Loucy (cell line): ENCODE data around the gene SORCS1.

Source experiments
- H2AFZ ChIP-seq: fragments of 200-600 bp; sonication (generic); 2 replicates; pipeline ENCODE4 v1.6.0; 2016; ENCODE audit warnings: antibody characterized with exemption, mild to moderate bottlenecking, low read length, moderate library complexity
- H3F3A ChIP-seq: fragments of 200-600 bp; 2 replicates; pipeline ENCODE4 v1.6.0; 2016; ENCODE audit warnings: antibody characterized with exemption, low read depth, mild to moderate bottlenecking
- H3K27me3 ChIP-seq: fragments of 200-600 bp; sonication (generic); 2 replicates; pipeline ENCODE4 v1.6.1; 2014; ENCODE audit warnings: low read length, mild to moderate bottlenecking; ENCODE audit not compliant: insufficient read depth, poor library complexity, severe bottlenecking
- H3K36me3 ChIP-seq: fragments of 200-600 bp; sonication (generic); 2 replicates; pipeline ENCODE4 v1.6.1; 2016; ENCODE audit warnings: low read length; ENCODE audit not compliant: insufficient read depth
- H3K4me1 ChIP-seq: fragments of 200-600 bp; sonication (generic); 2 replicates; pipeline ENCODE4 v1.5.1; 2014; ENCODE audit warnings: low read length, mild to moderate bottlenecking; ENCODE audit not compliant: insufficient read depth, poor library complexity, severe bottlenecking
- H3K4me2 ChIP-seq: fragments of 200-600 bp; sonication (generic); 2 replicates; pipeline ENCODE4 v1.6.0; 2014; ENCODE audit warnings: antibody characterized with exemption, low read length, low read depth, mild to moderate bottlenecking; ENCODE audit not compliant: poor library complexity, severe bottlenecking
- H3K4me3 ChIP-seq: fragments of 200-600 bp; sonication (generic); 2 replicates; pipeline ENCODE4 v1.5.1; 2014; ENCODE audit warnings: low read length, mild to moderate bottlenecking, mixed read lengths; ENCODE audit not compliant: poor library complexity, severe bottlenecking
- H3K79me2 ChIP-seq: fragments of 200-600 bp; sonication (generic); 2 replicates; pipeline ENCODE4 v1.6.1; 2014; ENCODE audit warnings: low read length; ENCODE audit not compliant: insufficient read depth
- H3K9ac ChIP-seq: fragments of 200-600 bp; sonication (generic); 2 replicates; pipeline ENCODE4 v1.6.0; 2014; ENCODE audit warnings: mild to moderate bottlenecking, low read depth, low read length, moderate library complexity; ENCODE audit not compliant: poor library complexity, severe bottlenecking
- H3K9me2 ChIP-seq: fragments of 200-600 bp; sonication (generic); replicated peaks from 2 replicates; pipeline ENCODE4 v1.6.1; 2016; ENCODE audit warnings: low read depth, low read length, mixed read lengths
- H3K9me3 ChIP-seq: fragments of 200-600 bp; sonication (generic); 2 replicates; pipeline ENCODE4 v1.6.1; 2014; ENCODE audit warnings: mild to moderate bottlenecking, antibody characterized with exemption, low read length, low read depth; ENCODE audit not compliant: insufficient read depth
- H4K20me1 ChIP-seq: fragments of 200-600 bp; sonication (generic); 2 replicates; pipeline ENCODE4 v1.6.0; 2014; ENCODE audit warnings: antibody characterized with exemption, low read length, mild to moderate bottlenecking; ENCODE audit not compliant: insufficient read depth, poor library complexity, severe bottlenecking
- EZH2phosphoT487 ChIP-seq: fragments of 200-600 bp; IDR thresholded peaks from 2 replicates; pipeline ENCODE4 v1.6.1; 2018; ENCODE audit warnings: antibody characterized with exemption, mild to moderate bottlenecking, moderate library complexity, borderline replicate concordance
- TF ChIP-seq, protein P1 (sequence below): fragments of 200-600 bp; sonication (generic); conservative IDR thresholded peaks from 2 replicates; pipeline ENCODE4 v1.5.1; 2014; ENCODE audit warnings: mild to moderate bottlenecking, antibody characterized with exemption, low read length

Gene SORCS1

DNA sequence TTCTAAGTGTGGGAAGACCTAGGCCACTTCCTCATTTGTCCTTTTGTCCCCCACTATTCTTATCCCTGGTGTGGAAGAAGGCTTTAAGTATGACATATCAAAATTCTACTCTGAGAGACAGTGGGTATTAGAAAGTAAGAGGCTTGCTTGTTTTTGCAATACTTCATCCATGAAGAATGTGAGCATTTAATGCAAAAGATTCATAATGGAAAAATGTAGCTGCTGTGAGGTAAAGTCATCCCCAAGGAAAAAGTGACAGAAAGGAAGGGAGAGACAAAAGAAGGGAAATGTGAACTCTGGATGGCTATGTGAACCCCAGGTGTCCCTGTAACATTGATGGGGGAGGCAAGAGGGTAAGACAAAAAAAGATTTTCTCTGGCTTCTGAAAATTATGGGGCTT lies 607.5 kb downstream of the SORCS1 start:
- Histone ChIP-seq H3K4me1 (no peaks in the 10 kb centered on the region), H3K9me2 (no peaks in the 10 kb centered on the region), H3K4me2 (no peak overlapping the region), H3K27me3 (no peaks in the 10 kb centered on the region), H3K9me3 (no peaks in the 10 kb centered on the region), H4K20me1 (no peaks in the 10 kb centered on the region), H3F3A (no peaks in the 10 kb centered on the region), H3K9ac (no peak overlapping the region), H3K36me3 (no peaks in the 10 kb centered on the region), H3K4me3 (no peak overlapping the region), H3K79me2 (no peaks in the 10 kb centered on the region), H2AFZ (no peak overlapping the region)
- TF ChIP-seq EZH2phosphoT487 = no peak
- TF ChIP-seq, protein P1, sequence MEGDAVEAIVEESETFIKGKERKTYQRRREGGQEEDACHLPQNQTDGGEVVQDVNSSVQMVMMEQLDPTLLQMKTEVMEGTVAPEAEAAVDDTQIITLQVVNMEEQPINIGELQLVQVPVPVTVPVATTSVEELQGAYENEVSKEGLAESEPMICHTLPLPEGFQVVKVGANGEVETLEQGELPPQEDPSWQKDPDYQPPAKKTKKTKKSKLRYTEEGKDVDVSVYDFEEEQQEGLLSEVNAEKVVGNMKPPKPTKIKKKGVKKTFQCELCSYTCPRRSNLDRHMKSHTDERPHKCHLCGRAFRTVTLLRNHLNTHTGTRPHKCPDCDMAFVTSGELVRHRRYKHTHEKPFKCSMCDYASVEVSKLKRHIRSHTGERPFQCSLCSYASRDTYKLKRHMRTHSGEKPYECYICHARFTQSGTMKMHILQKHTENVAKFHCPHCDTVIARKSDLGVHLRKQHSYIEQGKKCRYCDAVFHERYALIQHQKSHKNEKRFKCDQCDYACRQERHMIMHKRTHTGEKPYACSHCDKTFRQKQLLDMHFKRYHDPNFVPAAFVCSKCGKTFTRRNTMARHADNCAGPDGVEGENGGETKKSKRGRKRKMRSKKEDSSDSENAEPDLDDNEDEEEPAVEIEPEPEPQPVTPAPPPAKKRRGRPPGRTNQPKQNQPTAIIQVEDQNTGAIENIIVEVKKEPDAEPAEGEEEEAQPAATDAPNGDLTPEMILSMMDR = no peak

- Histone ChIP-seq H3K36me3 (no peaks in the 10 kb centered on the region), H3K27me3 (no peaks in the 10 kb centered on the region), H4K20me1 (no peaks in the 10 kb centered on the region), H3K9ac (no peak overlapping the region), H3K4me3 (no peak overlapping the region), H3K79me2 (no peaks in the 10 kb centered on the region), H3K4me1 (no peaks in the 10 kb centered on the region), H3K4me2 (no peak overlapping the region), H2AFZ (no peak overlapping the region), H3K9me2 (no peaks in the 10 kb centered on the region), H3K9me3 (no peaks in the 10 kb centered on the region), H3F3A (no peaks in the 10 kb centered on the region)
- TF ChIP-seq, protein P1 = no peak
- no peak for TF ChIP-seq EZH2phosphoT487
Measured at GRCh38 chr10:106555599-106555998, 608.9 kb downstream of the SORCS1 start.

DNA sequence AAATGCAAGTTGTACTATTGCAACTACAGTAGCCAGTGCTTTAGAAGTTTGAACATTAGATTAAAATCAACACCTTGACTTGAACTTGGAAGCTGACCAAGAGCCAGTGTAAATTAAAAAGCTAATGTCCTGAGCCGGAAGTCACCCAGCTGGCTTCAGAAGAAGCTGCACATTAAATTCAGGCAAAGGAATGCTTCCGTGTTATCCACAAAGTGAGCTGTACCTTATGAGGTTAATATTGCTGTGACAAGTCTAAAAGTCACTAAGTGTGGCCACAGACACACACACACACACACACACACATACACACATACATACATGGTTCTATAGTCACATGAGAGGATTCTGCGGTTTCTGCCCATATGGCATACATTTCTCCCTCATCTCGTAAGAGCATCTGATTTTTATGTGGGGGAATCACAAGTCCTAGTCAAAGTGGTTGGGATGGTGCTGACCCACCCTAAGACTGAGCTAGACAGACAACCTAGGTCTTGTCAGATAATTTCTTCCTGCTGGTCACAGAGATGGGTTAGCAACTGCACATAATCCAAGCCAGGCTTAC lies 612.9 kb downstream of the SORCS1 start:
- no peak overlapping the region for H3K9ac ChIP-seq
- no peaks in the 10 kb centered on the region for H4K20me1 ChIP-seq
- H3K4me1 ChIP-seq = no peaks in the 10 kb centered on the region
- no peaks in the 10 kb centered on the region for H3K9me3 ChIP-seq
- no peaks in the 10 kb centered on the region for H3K79me2 ChIP-seq
- no peaks in the 10 kb centered on the region for H3F3A ChIP-seq
- H2AFZ ChIP-seq = no peak overlapping the region
- H3K36me3 ChIP-seq = no peaks in the 10 kb centered on the region
- H3K27me3 ChIP-seq = no peaks in the 10 kb centered on the region
- no peak overlapping the region for H3K4me2 ChIP-seq
- TF ChIP-seq EZH2phosphoT487 = no peak
- TF ChIP-seq, protein P1 = no peak
- no peaks in the 10 kb centered on the region for H3K9me2 ChIP-seq
- no peak overlapping the region for H3K4me3 ChIP-seq
